H9 (cell line): ENCODE measurements around the gene GRM5. TPM values are rescaled to one million over a fixed set of nuclear protein-coding genes. Genes with fewer than 3 reads are reported as not detected.
"Not testable (repeated sequence)": the region's sequence is repeated elsewhere in the genome, so short reads cannot be mapped to it uniquely, and the experiment has no call there.

ENCODE experiments used
- DNase-seq: peaks from one replicate; pipeline ENCODE4 v3.0.0-alpha.2; 2017
- H2AFZ ChIP-seq: one replicate; pipeline ENCODE4 v1.6.1; 2013; ENCODE audit warnings: mild to moderate bottlenecking, low read length, control low read depth, moderate library complexity
- H2AK5ac ChIP-seq: 2 replicates; pipeline ENCODE4 v1.6.1; 2013; ENCODE audit warnings: low read length, control low read depth, mixed read lengths; ENCODE audit not compliant: insufficient read length
- H2BK120ac ChIP-seq: one replicate; pipeline ENCODE4 v1.6.1; 2013; ENCODE audit warnings: low read depth, mild to moderate bottlenecking, low read length, control low read depth, inconsistent platforms; ENCODE audit not compliant: poor library complexity, severe bottlenecking
- H2BK12ac ChIP-seq: 2 replicates; pipeline ENCODE4 v1.6.1; 2013; ENCODE audit warnings: low read length, control low read depth, mixed read lengths, low read depth; ENCODE audit not compliant: insufficient read length
- H2BK15ac ChIP-seq: 2 replicates; pipeline ENCODE4 v1.6.1; 2013; ENCODE audit warnings: low read depth, low read length, control low read depth
- H2BK20ac ChIP-seq: one replicate; pipeline ENCODE4 v1.6.1; 2013; ENCODE audit warnings: low read depth, mild to moderate bottlenecking, low read length, control low read depth, inconsistent platforms; ENCODE audit not compliant: poor library complexity, severe bottlenecking
- H2BK5ac ChIP-seq: 2 replicates; pipeline ENCODE4 v1.6.1; 2013; ENCODE audit warnings: low read length, control low read depth, mixed read lengths; ENCODE audit not compliant: insufficient read length
- H3K14ac ChIP-seq: 2 replicates; pipeline ENCODE4 v1.6.1; 2013; ENCODE audit warnings: low read length, control low read depth; ENCODE audit not compliant: insufficient read depth
- H3K18ac ChIP-seq: 2 replicates; pipeline ENCODE4 v1.6.1; 2013; ENCODE audit warnings: low read depth, mild to moderate bottlenecking, mixed read lengths, low read length, control low read depth; ENCODE audit not compliant: insufficient read length
- H3K23ac ChIP-seq: 2 replicates; pipeline ENCODE4 v1.6.1; 2013; ENCODE audit warnings: low read length, control low read depth, mixed read lengths, low read depth; ENCODE audit not compliant: insufficient read length
- H3K23me2 ChIP-seq: 2 replicates; pipeline ENCODE4 v1.6.1; 2013; ENCODE audit warnings: low read depth, mild to moderate bottlenecking, mixed read lengths, low read length, control low read depth; ENCODE audit not compliant: insufficient read length, poor library complexity, severe bottlenecking
- H3K27ac ChIP-seq: 2 replicates; pipeline ENCODE4 v1.5.1; 2013; ENCODE audit warnings: low read length, control low read depth, mixed read lengths, low read depth; ENCODE audit not compliant: insufficient read length
- H3K27me3 ChIP-seq: 2 replicates; pipeline ENCODE4 v1.6.1; 2013; ENCODE audit warnings: low read length, control low read depth, inconsistent platforms; ENCODE audit not compliant: insufficient read depth
- H3K4ac ChIP-seq: 2 replicates; pipeline ENCODE4 v1.6.1; 2013; ENCODE audit warnings: low read depth, mild to moderate bottlenecking, control low read depth, inconsistent platforms, low read length, moderate library complexity
- H3K4me1 ChIP-seq: 2 replicates; pipeline ENCODE4 v1.6.1; 2013; ENCODE audit warnings: low read length, control low read depth, inconsistent platforms; ENCODE audit not compliant: insufficient read depth
- H3K4me2 ChIP-seq: 2 replicates; pipeline ENCODE4 v1.6.1; 2013; ENCODE audit warnings: low read length, control low read depth, mixed read lengths; ENCODE audit not compliant: insufficient read length, insufficient read depth
- H3K56ac ChIP-seq: 2 replicates; pipeline ENCODE4 v1.6.1; 2013; ENCODE audit warnings: low read depth, mild to moderate bottlenecking, mixed read lengths, low read length, control low read depth; ENCODE audit not compliant: insufficient read length
- H3K79me1 ChIP-seq: 2 replicates; pipeline ENCODE4 v1.6.1; 2013; ENCODE audit warnings: low read depth, mild to moderate bottlenecking, moderate library complexity, low read length, control low read depth, inconsistent platforms; ENCODE audit not compliant: insufficient read depth, poor library complexity, severe bottlenecking
- H3K79me2 ChIP-seq: 2 replicates; pipeline ENCODE4 v1.6.1; 2013; ENCODE audit warnings: low read length, control low read depth, inconsistent platforms; ENCODE audit not compliant: insufficient read depth
- H3K9ac ChIP-seq: 2 replicates; pipeline ENCODE4 v1.6.1; 2013; ENCODE audit warnings: low read length, control low read depth, mixed read lengths; ENCODE audit not compliant: insufficient read length; ENCODE audit errors: extremely low read depth
- H3K9me3 ChIP-seq: one replicate; pipeline ENCODE4 v1.6.1; 2013; ENCODE audit warnings: low read depth, low read length, inconsistent platforms; ENCODE audit not compliant: control insufficient read depth
- H3T11ph ChIP-seq: one replicate; pipeline ENCODE4 v1.6.1; 2013; ENCODE audit warnings: mild to moderate bottlenecking, low read length, control low read depth, inconsistent platforms
- H4K20me1 ChIP-seq: one replicate; pipeline ENCODE4 v1.6.1; 2013; ENCODE audit not compliant: control insufficient read depth, insufficient read length, insufficient read depth
- H4K5ac ChIP-seq: 2 replicates; pipeline ENCODE4 v1.6.1; 2013; ENCODE audit warnings: low read depth, mild to moderate bottlenecking, mixed read lengths, low read length, control low read depth; ENCODE audit not compliant: insufficient read length
- H4K8ac ChIP-seq: replicated peaks from 2 replicates; pipeline ENCODE4 v1.6.1; 2013; ENCODE audit warnings: low read length, control low read depth, mixed read lengths, low read depth; ENCODE audit not compliant: insufficient read length
- H4K91ac ChIP-seq: 2 replicates; pipeline ENCODE4 v1.6.1; 2013; ENCODE audit warnings: low read depth, mild to moderate bottlenecking, moderate library complexity, mixed read lengths, low read length, control low read depth; ENCODE audit not compliant: insufficient read length
- H3K27ac Mint-ChIP-seq, 3 experiments: 2 replicates in 2 of 3; 3 replicates in 1 of 3; pipeline ENCODE4 v1.8.0; 2020 to 2021; ENCODE audit warnings: mixed read lengths in 3 of 3, mild to moderate bottlenecking in 1 of 3, moderate library complexity in 1 of 3
- H3K27me3 Mint-ChIP-seq: 2 replicates; pipeline ENCODE4 v1.8.0; 2021; ENCODE audit warnings: low read depth, mild to moderate bottlenecking, moderate library complexity, mixed read lengths
- H3K36me3 Mint-ChIP-seq, 3 experiments: 2 replicates in 2 of 3; 3 replicates in 1 of 3; pipeline ENCODE4 v1.8.0; 2020 to 2021; ENCODE audit warnings: low read depth in 3 of 3, mixed read lengths in 3 of 3; ENCODE audit not compliant: insufficient read depth in 1 of 3
- H3K4me1 Mint-ChIP-seq, 2 experiments: 2 replicates each; pipeline ENCODE4 v1.8.0; 2020; ENCODE audit warnings: mixed read lengths in 2 of 2
- H3K4me3 Mint-ChIP-seq, 2 experiments: 2 replicates in 1 of 2; 3 replicates in 1 of 2; pipeline ENCODE4 v1.8.0; 2020 to 2021; ENCODE audit warnings: mild to moderate bottlenecking in 2 of 2, mixed read lengths in 2 of 2, moderate library complexity in 1 of 2
- H3K9me3 Mint-ChIP-seq, 2 experiments: 2 replicates in 1 of 2; 3 replicates in 1 of 2; pipeline ENCODE4 v1.8.0; 2020; ENCODE audit warnings: mild to moderate bottlenecking in 2 of 2, mixed read lengths in 2 of 2, moderate library complexity in 1 of 2
- WGBS: extraction: QIAGEN DNeasy Blood & Tissue Kit; methylation state at CpG from one replicate; pipeline ENCODE4 v1.1.7; 2013; ENCODE audit warnings: missing lambda C conversion rate, low lambda C conversion rate, mixed read lengths; ENCODE audit not compliant: insufficient read length; ENCODE audit errors: extremely low coverage; 5-methylcytosine and 5-hydroxymethylcytosine counted together
- total RNA-seq: library from RNA; stranded (reverse); gene quantifications from 2 replicates; pipeline ENCODE4 v1.2.1, GENCODE V29; 2021

The GRM5 gene
- total RNA-seq, 1 experiment from 2014 or later = not detected

DNA sequence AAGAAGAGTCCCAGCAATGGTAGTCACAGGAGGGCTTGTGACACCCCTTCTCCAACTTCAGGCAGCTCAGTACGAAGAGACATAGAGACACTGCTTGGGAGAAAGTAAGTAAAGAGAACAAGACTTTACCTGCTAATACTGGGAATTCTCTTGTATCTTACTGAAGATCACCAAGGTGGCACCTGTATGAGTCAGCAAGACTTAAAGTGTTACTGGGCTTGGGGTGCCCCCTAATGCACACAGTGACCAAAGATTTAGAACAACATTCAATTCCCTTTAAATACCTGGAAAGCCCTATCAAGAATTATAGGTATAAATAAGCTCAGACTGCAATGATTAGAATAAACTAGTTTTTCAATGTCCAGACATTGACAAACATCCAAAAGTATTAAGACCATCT, 148.7 kb downstream of the GRM5 start:
- H3K27me3 Mint-ChIP-seq, H3K23ac ChIP-seq, H3K4me1 ChIP-seq, DNase-seq, H3K23me2 ChIP-seq, H4K91ac ChIP-seq, H3K9ac ChIP-seq, H3T11ph ChIP-seq, H4K8ac ChIP-seq, H3K4me3 Mint-ChIP-seq, H4K5ac ChIP-seq, H2BK120ac ChIP-seq, H3K4me2 ChIP-seq, H2BK5ac ChIP-seq, H2BK15ac ChIP-seq, H3K18ac ChIP-seq, H4K20me1 ChIP-seq, H3K36me3 Mint-ChIP-seq, H3K27ac Mint-ChIP-seq, H3K14ac ChIP-seq, H2BK12ac ChIP-seq, H3K4me1 Mint-ChIP-seq, H2AFZ ChIP-seq, H2BK20ac ChIP-seq, H3K9me3 ChIP-seq, H3K79me1 ChIP-seq, H3K56ac ChIP-seq, H3K9me3 Mint-ChIP-seq, H3K4ac ChIP-seq, H2AK5ac ChIP-seq, H3K79me2 ChIP-seq, H3K27ac ChIP-seq, H3K27me3 ChIP-seq: not testable (repeated sequence)
- WGBS = no CpG with 5 or more reads among the region's 1 CpG
